K562 (cell line): ENCODE data around the gene CACYBP. TPM values are rescaled to one million over a fixed set of nuclear protein-coding genes. Genes with fewer than 3 reads are reported as not detected.
A peak's percentile ranks its signal among the peaks of the same experiment; 100 is the strongest.

Experiments
- CCAR2 ChIP-seq: fragments of 200-400 bp; formaldehyde crosslinking; IDR thresholded peaks from 2 replicates; pipeline ENCODE4 v1.6.1; 2017; ENCODE audit warnings: mild to moderate bottlenecking, low read depth, low read length
- CHD2 ChIP-seq: IDR thresholded peaks from 2 replicates; pipeline ENCODE4 v1.6.1; 2011; ENCODE audit warnings: low read depth, low read length
- MED1 ChIP-seq: sonication (generic); formaldehyde crosslinking; IDR thresholded peaks from 2 replicates; pipeline ENCODE4 v1.8.1; 2023; ENCODE audit warnings: missing genetic modification reagents, borderline replicate concordance
- MLLT1 ChIP-seq, 2 experiments: fragments of 450-650 bp; IDR thresholded peaks; 2 replicates each; pipeline ENCODE4 v1.6.1; 2016
- MXD1 ChIP-seq: fragments of 250-450 bp; sonication (Bioruptor Pico); IDR thresholded peaks from 2 replicates; pipeline ENCODE4 v1.8.0; 2021; ENCODE audit warnings: borderline replicate concordance, mild to moderate bottlenecking, moderate library complexity; ENCODE audit not compliant: poor library complexity, severe bottlenecking
- NCOR1 ChIP-seq: fragments of 450-650 bp; IDR thresholded peaks from 2 replicates; pipeline ENCODE4 v1.6.1; 2016; ENCODE audit warnings: mild to moderate bottlenecking, moderate library complexity
- NR1H2 ChIP-seq: sonication (generic); formaldehyde crosslinking; IDR thresholded peaks from 2 replicates; pipeline ENCODE4 v1.4.0; 2020; ENCODE audit warnings: mild to moderate bottlenecking, missing genetic modification reagents
- NR4A1 ChIP-seq, 2 experiments: fragments of 250-450 bp in 1 of 2; fragments of 450-650 bp in 1 of 2; sonication (Bioruptor Pico) in 1 of 2; IDR thresholded peaks; 2 replicates each; pipeline versions ENCODE4 v1.4.0 to v1.6.1; 2016 to 2020; ENCODE audit warnings: mild to moderate bottlenecking in 2 of 2, missing compliant biosample characterization in 1 of 2, missing genetic modification characterization in 1 of 2, moderate library complexity in 1 of 2
- PTTG1 ChIP-seq: fragments of 450-650 bp; IDR thresholded peaks from 2 replicates; pipeline ENCODE4 v1.6.1; 2016; ENCODE audit warnings: low read depth, mild to moderate bottlenecking, missing genetic modification characterization, missing compliant biosample characterization
- RBM34 ChIP-seq: fragments of 200-400 bp; formaldehyde crosslinking; IDR thresholded peaks from 2 replicates; pipeline ENCODE4 v1.6.1; 2018; ENCODE audit warnings: low read length, borderline replicate concordance; ENCODE audit not compliant: insufficient read depth
- SPI1 ChIP-seq: IDR thresholded peaks from 2 replicates; pipeline ENCODE4 v1.6.1; 2011; ENCODE audit warnings: low read depth, low read length, control low read depth, borderline replicate concordance
- TAL1 ChIP-seq: fragments of 450-650 bp; IDR thresholded peaks from 2 replicates; pipeline ENCODE4 v1.6.1; 2016; ENCODE audit warnings: mild to moderate bottlenecking
- TBP ChIP-seq: optimal IDR thresholded peaks from 2 replicates; pipeline ENCODE3; 2011; ENCODE audit warnings: low read depth, low read length, improper control_type of control experiment
- ZNF511 ChIP-seq: sonication (generic); formaldehyde crosslinking; IDR thresholded peaks from 2 replicates; pipeline ENCODE4 v1.8.0; 2022; ENCODE audit warnings: mild to moderate bottlenecking, missing genetic modification reagents
- ZNF609 ChIP-seq: sonication (generic); formaldehyde crosslinking; IDR thresholded peaks from 2 replicates; pipeline ENCODE4 v1.8.1; 2023; ENCODE audit warnings: missing genetic modification reagents, mild to moderate bottlenecking, borderline replicate concordance
- polyA plus RNA-seq, 8 experiments: library from polyadenylated mRNA; depleted of rRNA in 4 of 8; stranded (reverse) in 5 of 8; unstranded in 3 of 8; fragments of >200 nt; fragmentation: Nextera tagmentation in 2 of 8; fragmentation: Illumina TruSeq in 1 of 8; extraction: Ambion mirVana in 2 of 8; extraction: Trizol in 1 of 8; gene quantifications; 2 replicates each; pipeline versions ENCODE4 v1.2.1 to v1.2.3, GENCODE V29; 2011 to 2014; ENCODE audit warnings: inconsistent platforms in 1 of 8, missing spikeins in 1 of 8
- total RNA-seq, 7 experiments: library from RNA; depleted of rRNA in 6 of 7; stranded (reverse); fragments of >200 nt in 6 of 7; fragmentation: Illumina TruSeq in 2 of 7; extraction: Trizol in 2 of 7; gene quantifications; 2 replicates each; pipeline versions ENCODE4 v1.2.1 to v1.2.3, GENCODE V29; 2011 to 2021; ENCODE audit warnings: low replicate concordance in 1 of 7

Gene CACYBP
- total and polyA plus RNA-seq, 9 of the 15 experiments (the other 6 are each of a cell fraction or from before 2014, with no cell fraction given): 147 to 1,576 (median 488) TPM

- TF ChIP-seq ZNF511 (peak; percentile 87; the same call in 1 of the 2 replicates), MXD1 (CRISPR knock-in tag) (peak; percentile 77), TBP (peak; percentile 94), MED1 (CRISPR knock-in tag) (no peak), ZNF609 (no peak), NR1H2 (CRISPR knock-in tag) (no peak), NR4A1 (CRISPR knock-in tag; IDR thresholded peaks at IDR 0.05) (no peak), NR4A1 (tag; IDR thresholded peaks at IDR 0.05) (no peak), CHD2 (peak; percentile 95), TAL1 (no peak), RBM34 (no peak), SPI1 (no peak), NCOR1 (peak; percentile 49; the same call in 1 of the 2 replicates), MLLT1 (IDR thresholded peaks at IDR 0.05) (peak; percentile 57 to 72; a peak in 3 of 4 replicates), PTTG1 (tag) (no peak), CCAR2 (0 out of 2 replicates have a peak, but pooled peaks have one; percentile 71)
Observed at GRCh38 chr1:175023043-175023921, 23.5 kb downstream of the CACYBP start, which contains the start of gene MRPS14 (continued).
